ENCODE data around the gene TMED10.

DNA sequence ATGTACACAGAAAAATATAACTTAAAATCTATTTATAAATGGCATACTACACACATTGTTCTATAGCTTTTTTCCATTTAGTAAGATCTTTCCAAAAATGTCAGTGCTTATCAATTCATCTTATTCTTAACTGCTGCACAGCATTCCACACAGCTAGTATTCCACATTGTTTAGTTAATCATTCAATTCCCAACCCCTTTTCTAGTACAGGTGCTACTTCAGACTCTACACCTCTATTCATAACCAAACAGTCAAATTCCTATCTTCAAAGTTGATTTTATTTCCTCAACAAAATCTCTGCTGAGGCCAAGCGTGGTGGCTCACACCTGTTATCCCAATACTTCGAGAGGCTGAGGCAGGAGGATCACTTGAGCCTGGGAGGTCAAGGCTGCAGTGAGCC is 37.2 kb downstream of the TMED10 start:
- TF ChIP-seq CTCF (IDR thresholded peaks at IDR 0.05) (no peak), YY1 (IDR thresholded peaks at IDR 0.05; ENCODE audit: low read depth) (no peak), USF2 (IDR thresholded peaks at IDR 0.05; ENCODE audit: borderline replicate concordance, low read depth, low read length) (no peak), MEF2A (IDR thresholded peaks at IDR 0.05; ENCODE audit: borderline replicate concordance, low read depth) (no peak), REST (IDR thresholded peaks at IDR 0.05; ENCODE audit: low read depth, low read length) (no peak), TAF1 (IDR thresholded peaks at IDR 0.05; ENCODE audit: borderline replicate concordance, low read depth, low read length) (no peak), RCOR1 (IDR thresholded peaks at IDR 0.05; ENCODE audit: low read length) (no peak), ZBTB33 (IDR thresholded peaks at IDR 0.05; ENCODE audit: borderline replicate concordance, low read depth) (no peak), RAD21 (IDR thresholded peaks at IDR 0.05; ENCODE audit: low read length) (no peak), POLR2AphosphoS5 (IDR thresholded peaks at IDR 0.05; ENCODE audit: low read depth, low read length) (no peak), GABPA (IDR thresholded peaks at IDR 0.05; ENCODE audit: low read depth) (no peak)
- TF ChIP-seq, protein P1, sequence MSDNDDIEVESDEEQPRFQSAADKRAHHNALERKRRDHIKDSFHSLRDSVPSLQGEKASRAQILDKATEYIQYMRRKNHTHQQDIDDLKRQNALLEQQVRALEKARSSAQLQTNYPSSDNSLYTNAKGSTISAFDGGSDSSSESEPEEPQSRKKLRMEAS (IDR thresholded peaks at IDR 0.05; ENCODE audit: low read depth): no peak
